Activated CD4-positive, alpha-beta T cell treated with anti-CD3 and anti-CD28 coated beads for 36 hours (primary cell): Measurements from ENCODE around the gene MGLL. TPM values are rescaled to one million over a fixed set of nuclear protein-coding genes. Genes with fewer than 3 reads are reported as not detected.
"Not testable (repeated sequence)": the region's sequence is repeated elsewhere in the genome, so short reads cannot be mapped to it uniquely, and the experiment has no call there.

Experiments used
- ATAC-seq: fragments of 200-7000 bp; cut with Tn5 transposase; one replicate; pipeline ENCODE4 v1.10.0; 2021; ENCODE audit warnings: mild to moderate bottlenecking, moderate library complexity
- CTCF ChIA-PET: fragments of 350-600 bp; sonication (Branson Sonifier 250); formaldehyde crosslinking; loops from one replicate; lab custom pipeline; 2021; ENCODE audit warnings: antibody characterized with exemption; lab: Charles Lee
- POLR2A ChIA-PET: fragments of 350-600 bp; sonication (Branson Sonifier 250); formaldehyde crosslinking; loops from one replicate; lab custom pipeline; 2021; ENCODE audit warnings: antibody characterized with exemption, inconsistent platforms; lab: Charles Lee
- DNase-seq: peaks from one replicate; pipeline ENCODE4 v3.0.0-alpha.2; 2020
- H3K27ac Mint-ChIP-seq: one replicate; pipeline ENCODE4 v1.8.0; 2021; ENCODE audit warnings: mixed read lengths
- H3K27me3 Mint-ChIP-seq: one replicate; pipeline ENCODE4 v1.8.0; 2021; ENCODE audit warnings: mixed read lengths
- H3K36me3 Mint-ChIP-seq: one replicate; pipeline ENCODE4 v1.8.0; 2021; ENCODE audit warnings: low read depth, mixed read lengths
- H3K4me1 Mint-ChIP-seq: one replicate; pipeline ENCODE4 v1.8.0; 2021; ENCODE audit warnings: mixed read lengths
- H3K4me3 Mint-ChIP-seq: one replicate; pipeline ENCODE4 v1.8.0; 2021; ENCODE audit warnings: mild to moderate bottlenecking, moderate library complexity, mixed read lengths
- H3K9me3 Mint-ChIP-seq: one replicate; pipeline ENCODE4 v1.8.0; 2021; ENCODE audit warnings: low read depth, mixed read lengths
- intact Hi-C, 2 experiments: fragments of 100-400 bp; cut with DNase I in 1 of 2; cut with micrococcal nuclease in 1 of 2; formaldehyde crosslinking; loops; one replicate each; pipeline versions ENCODE4 v1.14.2 to v1.15.1; 2022 to 2024; cut with DNase I, micrococcal nuclease
- total RNA-seq, 2 experiments: library from RNA; stranded (reverse); gene quantifications; one replicate each; pipeline ENCODE4 v1.2.3, GENCODE V29; 2021

The MGLL gene
- total RNA-seq, 2 experiments from 2014 or later: 0.49 to 0.50 TPM

DNA sequence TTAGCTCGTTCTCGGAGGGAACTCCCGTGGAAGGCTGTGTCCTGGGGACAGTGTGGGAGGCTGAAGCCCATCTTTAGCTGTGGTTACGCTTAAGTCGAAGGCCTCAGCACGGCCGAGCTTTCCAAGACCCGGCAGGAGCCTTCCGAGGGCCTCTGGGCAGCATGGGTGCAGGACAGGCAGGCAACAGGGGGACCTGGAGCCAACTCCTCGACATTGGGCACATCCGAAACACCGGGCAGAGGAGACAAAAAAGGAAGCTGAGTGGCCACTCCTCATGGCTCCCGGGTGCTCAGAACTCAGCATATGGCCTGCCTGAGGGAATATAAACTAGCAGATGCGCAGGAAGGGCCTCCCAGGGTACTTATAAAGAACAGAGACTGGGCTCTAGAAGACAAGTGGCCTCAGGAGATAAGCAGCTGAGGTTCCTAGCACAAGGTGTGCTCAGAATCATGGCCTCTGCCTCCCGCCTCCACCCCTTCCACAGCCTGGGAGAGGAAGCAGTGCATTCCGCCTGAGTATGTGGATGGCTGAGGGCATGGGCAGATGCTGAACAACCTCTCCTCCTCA lies 115.4 kb downstream of the MGLL start:
- Mint-ChIP-seq H3K9me3 (peaks cover 2% of the 10 kb centered on the region), H3K4me1 (no peaks in the 10 kb centered on the region), H3K36me3 (no peaks in the 10 kb centered on the region), H3K27me3 (no peaks in the 10 kb centered on the region), H3K4me3 (no peak overlapping the region), H3K27ac (no peak overlapping the region)
- intact Hi-C loops: no loop called here
- DNase-seq: no peak
- ChIA-PET CTCF (interaction anchor here (0.6 kb wide), 1 partner anchor 1269 kb away, joined by 3 read pairs; no protein-coding TSS in a partner anchor), POLR2A (no interaction called here)
- no peak for ATAC-seq

DNA sequence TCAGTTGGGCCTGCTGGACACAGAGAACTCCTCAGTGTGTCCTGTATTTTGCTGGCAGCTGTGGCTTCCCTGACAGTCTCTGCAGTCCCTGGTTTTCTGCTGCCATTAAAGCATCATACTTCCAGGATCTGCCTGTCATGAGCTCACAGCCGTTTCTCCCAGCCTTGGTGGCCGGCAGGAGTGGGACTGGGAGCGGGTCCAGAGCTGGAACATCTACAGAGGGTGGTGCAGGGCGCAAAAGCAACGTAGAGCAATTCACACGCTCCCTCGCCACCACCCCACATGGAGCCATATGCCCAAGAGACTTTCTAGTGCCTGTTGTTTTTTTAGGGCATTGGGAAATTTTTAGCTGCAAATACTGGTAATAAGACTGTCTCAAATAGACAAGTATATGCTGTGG lies 116.0 kb downstream of the MGLL start:
- ChIA-PET CTCF (interaction anchor here (0.6 kb wide), 1 partner anchor 1269 kb away, joined by 3 read pairs; no protein-coding TSS in a partner anchor), POLR2A (no interaction called here)
- Mint-ChIP-seq H3K4me1 (no peaks in the 10 kb centered on the region), H3K36me3 (no peaks in the 10 kb centered on the region), H3K9me3 (peaks cover 2% of the 10 kb centered on the region), H3K27ac (no peak overlapping the region), H3K27me3 (no peaks in the 10 kb centered on the region), H3K4me3 (no peak overlapping the region)
- DNase-seq: no peak
- intact Hi-C loops: no loop called here
- ATAC-seq: no peak

DNA sequence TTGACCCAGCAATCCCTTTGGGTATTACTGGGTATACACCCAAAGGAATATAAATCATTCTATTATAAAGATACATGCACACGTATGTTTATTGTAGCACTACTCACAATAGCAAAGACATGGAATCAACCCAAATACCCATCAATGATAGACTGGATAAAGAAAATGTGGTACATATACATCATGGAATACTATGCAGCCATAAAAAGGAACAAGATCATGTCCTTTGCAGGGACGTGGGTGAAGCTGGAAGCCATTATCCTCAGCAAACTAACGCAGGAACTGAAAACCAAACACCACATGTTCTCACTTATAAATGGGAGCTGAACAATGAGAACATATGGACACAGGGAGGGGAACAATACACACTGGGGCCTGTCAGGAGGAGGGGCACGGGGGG lies 117.5 kb downstream of the MGLL start:
- H3K4me3 Mint-ChIP-seq, CTCF ChIA-PET, ATAC-seq, POLR2A ChIA-PET, H3K9me3 Mint-ChIP-seq, intact Hi-C loops, H3K27me3 Mint-ChIP-seq, H3K27ac Mint-ChIP-seq, DNase-seq, H3K4me1 Mint-ChIP-seq, H3K36me3 Mint-ChIP-seq: not testable (repeated sequence)

DNA sequence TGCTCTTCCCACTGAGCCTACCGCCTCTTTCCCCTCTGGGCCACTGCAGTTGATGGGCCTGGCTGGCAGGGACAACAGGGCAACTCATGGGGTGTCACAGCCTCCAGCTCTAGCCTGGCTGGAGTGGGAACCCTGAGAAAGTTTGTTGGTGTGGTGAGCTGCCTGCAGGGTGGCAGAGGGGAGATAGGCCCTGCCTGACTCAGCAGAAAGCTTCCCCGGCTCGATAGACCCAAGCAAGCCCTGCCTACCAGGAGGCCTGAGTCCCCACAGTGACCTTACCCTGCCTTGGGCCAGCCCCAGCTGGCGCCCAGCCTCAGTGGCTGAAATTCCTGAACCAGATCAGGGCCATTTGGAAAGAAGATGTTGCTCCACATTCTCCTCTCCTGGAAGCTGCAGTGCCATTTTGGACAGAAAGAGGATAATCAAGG lies 120.2 kb downstream of the MGLL start:
- intact Hi-C loops: no loop called here
- ATAC-seq: no peak
- no peak overlapping the region for H3K27ac Mint-ChIP-seq
- peaks cover 3% of the 10 kb centered on the region for H3K4me1 Mint-ChIP-seq
- POLR2A ChIA-PET: no interaction called here
- CTCF ChIA-PET: interaction anchor here (0.6 kb wide), 1 partner anchor 117 kb away, joined by 3 read pairs; no protein-coding TSS in a partner anchor
- peaks cover 2% of the 10 kb centered on the region for H3K9me3 Mint-ChIP-seq
- no peak overlapping the region for H3K4me3 Mint-ChIP-seq
- DNase-seq: no peak
- no peaks in the 10 kb centered on the region for H3K27me3 Mint-ChIP-seq
- H3K36me3 Mint-ChIP-seq: no peaks in the 10 kb centered on the region

DNA sequence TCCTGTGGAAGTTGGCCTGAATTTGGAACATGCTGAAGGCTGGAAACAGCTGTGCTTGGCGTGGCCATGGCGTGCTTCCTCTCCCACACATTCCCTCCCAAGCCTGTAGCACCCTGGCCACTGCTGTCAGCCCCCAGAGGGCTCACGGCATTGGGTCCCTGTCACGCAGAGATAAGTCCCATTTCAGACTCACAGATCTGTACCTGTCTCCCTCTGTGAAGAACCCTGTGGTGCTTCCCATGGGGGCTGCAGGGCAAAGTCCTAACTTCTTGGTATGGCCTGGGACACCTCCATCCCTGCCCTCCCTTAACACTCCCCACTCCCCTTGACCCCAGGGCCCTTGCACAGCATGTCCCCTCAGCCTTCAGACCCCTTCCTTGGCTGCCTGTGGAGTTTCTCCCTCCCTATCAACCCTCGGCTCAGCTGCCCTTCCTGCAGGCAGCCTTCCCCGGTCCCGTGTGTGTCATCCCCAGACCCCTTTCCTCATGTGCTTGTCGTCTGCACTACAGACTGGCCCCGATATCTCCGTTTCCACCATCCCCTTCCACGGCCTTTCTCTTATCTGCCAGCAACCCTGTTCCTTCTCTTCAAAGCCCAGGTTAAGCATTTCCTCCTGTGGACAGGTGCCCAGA lies 120.9 kb downstream of the MGLL start:
- Mint-ChIP-seq H3K27ac (no peak overlapping the region), H3K4me1 (peaks cover 3% of the 10 kb centered on the region), H3K9me3 (peaks cover 2% of the 10 kb centered on the region), H3K27me3 (no peaks in the 10 kb centered on the region), H3K4me3 (no peak overlapping the region), H3K36me3 (no peaks in the 10 kb centered on the region)
- POLR2A ChIA-PET: no interaction called here
- DNase-seq (no peak), ATAC-seq (no peak)
- CTCF ChIA-PET: interaction anchor here (0.6 to 0.8 kb wide), 2 partner anchors 116 to 227 kb away, joined by 3 read pairs; no protein-coding TSS in a partner anchor
- intact Hi-C loops: no loop called here

DNA sequence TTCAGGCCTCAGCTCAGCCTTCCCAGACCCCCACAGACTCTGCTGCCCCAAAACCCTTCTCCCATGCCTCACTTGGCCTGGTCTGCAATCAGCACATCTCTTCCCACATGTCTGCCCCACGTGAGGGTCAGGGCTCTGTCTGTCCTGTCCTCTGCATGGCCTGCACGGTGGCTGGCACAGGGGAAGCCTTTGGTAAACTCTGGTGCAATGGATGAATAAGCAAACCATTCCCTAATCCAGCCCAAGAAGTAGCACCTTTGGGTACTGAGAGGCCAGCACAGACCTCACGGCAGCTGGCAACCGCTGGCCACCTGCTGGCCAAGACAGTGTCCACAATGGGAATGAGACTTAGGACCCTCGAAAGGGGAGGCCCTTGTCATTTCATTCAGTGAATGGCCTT lies 121.9 kb downstream of the MGLL start:
- ATAC-seq (no peak), DNase-seq (no peak)
- H3K27me3 Mint-ChIP-seq: no peaks in the 10 kb centered on the region
- peaks cover 3% of the 10 kb centered on the region for H3K4me1 Mint-ChIP-seq
- CTCF ChIA-PET: no interaction called here
- no peak overlapping the region for H3K4me3 Mint-ChIP-seq
- H3K36me3 Mint-ChIP-seq: no peaks in the 10 kb centered on the region
- H3K27ac Mint-ChIP-seq: no peak overlapping the region
- POLR2A ChIA-PET: no interaction called here
- peaks cover 2% of the 10 kb centered on the region for H3K9me3 Mint-ChIP-seq
- intact Hi-C loops: no loop called here

DNA sequence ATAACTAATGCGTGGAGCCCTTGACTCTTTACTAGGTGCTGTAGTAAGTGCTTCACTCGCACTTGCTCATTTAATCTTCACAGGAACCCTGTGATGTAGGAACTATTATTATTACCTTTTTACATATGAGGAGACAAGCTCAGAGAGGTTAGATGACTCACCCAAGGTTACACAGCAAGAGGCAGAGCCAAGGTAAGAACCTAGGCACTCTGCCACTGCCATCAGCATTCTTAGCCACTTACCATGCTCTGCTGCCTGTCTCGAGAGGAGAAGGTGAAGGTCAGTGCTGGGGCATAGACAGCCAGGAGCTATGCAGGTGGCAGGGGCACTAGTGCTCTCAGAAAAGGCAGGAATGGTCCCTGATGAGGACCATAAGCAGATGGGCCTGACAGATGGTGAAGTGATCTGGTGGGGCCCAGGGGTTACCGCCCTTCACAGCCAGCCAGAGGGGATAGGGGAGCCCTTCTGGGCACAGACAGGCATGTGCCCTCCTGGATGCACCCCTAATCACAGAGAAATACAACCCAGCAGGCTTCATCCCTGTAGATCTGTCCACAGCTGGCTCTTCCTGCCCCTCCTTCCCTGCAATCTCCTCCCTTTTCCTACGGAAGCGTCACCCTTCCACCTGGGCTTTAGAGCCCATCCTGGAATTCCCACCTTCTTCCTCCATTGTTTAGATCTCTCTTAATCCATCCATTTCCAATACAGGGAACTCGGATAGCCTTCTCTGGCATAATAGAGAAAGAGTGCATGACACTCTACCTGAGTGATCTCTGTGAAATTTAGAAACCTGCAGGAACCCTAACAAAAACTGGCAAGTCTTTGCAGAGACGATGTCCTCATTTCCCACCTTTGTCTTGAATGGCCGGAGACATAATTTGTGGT lies 122.7 kb downstream of the MGLL start:
- Mint-ChIP-seq H3K4me3 (no peak overlapping the region), H3K27me3 (no peaks in the 10 kb centered on the region), H3K4me1 (peaks cover 3% of the 10 kb centered on the region), H3K27ac (no peak overlapping the region), H3K36me3 (no peaks in the 10 kb centered on the region), H3K9me3 (peaks cover 2% of the 10 kb centered on the region)
- no peak for DNase-seq
- POLR2A ChIA-PET: interaction anchor here (0.7 kb wide), 1 partner anchor 54 kb away, joined by 4 read pairs; no protein-coding TSS in a partner anchor
- CTCF ChIA-PET: interaction anchor here (0.8 to 1.4 kb wide), 3 partner anchors 125 to 1245 kb away, joined by 3 to 4 read pairs (median 4); no protein-coding TSS in a partner anchor
- intact Hi-C loops: loop anchor here in 1 of 2 experiments (5.0 kb wide), 2 partner anchors 133 to 273 kb away; no protein-coding TSS in a partner anchor
- no peak for ATAC-seq

DNA sequence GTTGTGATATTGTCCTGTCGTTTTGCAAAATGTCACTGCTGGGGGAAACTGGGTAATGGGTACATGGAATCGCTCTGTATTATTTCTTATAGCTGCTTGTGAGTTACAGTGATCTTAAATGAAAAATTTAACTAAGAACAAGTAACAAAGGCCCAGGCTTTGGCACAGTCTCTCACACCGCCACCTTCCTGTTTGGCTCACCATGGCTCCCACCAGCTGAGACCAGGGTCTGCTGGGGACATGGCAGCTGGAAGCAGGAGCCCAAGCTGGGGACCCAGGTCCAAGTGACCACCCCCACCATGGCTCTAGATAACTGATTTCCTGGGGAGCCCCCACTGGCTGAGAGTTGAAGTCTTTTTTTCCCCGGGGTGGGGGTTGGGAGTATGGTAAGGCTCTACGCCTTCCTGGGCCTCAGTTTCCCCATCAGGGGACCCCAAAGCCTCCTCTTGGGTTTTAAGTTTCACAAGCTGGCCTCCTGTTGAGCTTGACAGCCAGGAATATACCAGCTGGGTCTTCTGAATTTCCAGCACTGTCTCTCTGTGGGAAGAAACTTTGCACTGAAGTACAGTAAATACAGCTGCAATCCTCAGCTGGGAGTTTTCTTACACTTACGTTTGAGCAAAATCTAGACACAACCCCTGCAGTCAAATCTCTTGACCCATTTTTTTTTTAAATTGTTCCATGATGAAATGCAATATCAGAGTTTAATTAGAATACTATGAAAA lies 123.5 kb downstream of the MGLL start:
- peaks cover 2% of the 10 kb centered on the region for H3K9me3 Mint-ChIP-seq
- ChIA-PET POLR2A (interaction anchor here (0.7 kb wide), 1 partner anchor 55 kb away, joined by 4 read pairs; no protein-coding TSS in a partner anchor), CTCF (interaction anchor here (1.0 to 1.4 kb wide), 3 partner anchors 16 to 133 kb away, joined by 4 read pairs; no protein-coding TSS in a partner anchor)
- no peak overlapping the region for H3K27ac Mint-ChIP-seq
- H3K36me3 Mint-ChIP-seq: no peaks in the 10 kb centered on the region
- DNase-seq: no peak
- intact Hi-C loops: loop anchor here in 1 of 2 experiments (5.0 kb wide), 2 partner anchors 133 to 273 kb away; no protein-coding TSS in a partner anchor
- peaks cover 3% of the 10 kb centered on the region for H3K4me1 Mint-ChIP-seq
- no peak overlapping the region for H3K4me3 Mint-ChIP-seq
- no peak for ATAC-seq
- H3K27me3 Mint-ChIP-seq: no peaks in the 10 kb centered on the region

DNA sequence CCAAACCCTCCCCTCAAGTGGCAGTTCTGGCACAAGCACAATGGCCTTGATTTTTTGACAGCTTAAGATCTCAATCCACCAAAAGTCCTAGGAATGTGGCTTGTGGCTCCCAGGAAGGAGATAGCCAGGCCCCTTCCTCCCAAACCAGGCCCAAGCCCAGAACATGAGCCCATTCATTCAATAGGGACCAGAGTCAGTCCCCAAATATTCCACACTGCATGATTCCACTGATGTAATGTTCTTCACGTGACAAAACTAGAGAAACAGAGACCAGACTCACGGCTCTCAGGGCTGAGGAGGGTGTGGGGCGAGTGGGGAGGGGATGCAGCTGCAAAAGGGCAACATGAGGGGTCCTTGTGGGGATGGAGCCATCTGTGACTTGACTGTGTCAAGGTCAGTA lies 124.0 kb downstream of the MGLL start:
- Mint-ChIP-seq H3K4me1 (peaks cover 3% of the 10 kb centered on the region), H3K27me3 (no peaks in the 10 kb centered on the region), H3K9me3 (no peaks in the 10 kb centered on the region), H3K4me3 (no peak overlapping the region), H3K36me3 (no peaks in the 10 kb centered on the region), H3K27ac (no peak overlapping the region)
- ATAC-seq (no peak), DNase-seq (no peak)
- intact Hi-C loops: loop anchor here in 1 of 2 experiments (5.0 kb wide), 2 partner anchors 134 to 274 kb away; no protein-coding TSS in a partner anchor
- ChIA-PET CTCF (interaction anchor here (0.6 to 1.4 kb wide), 5 partner anchors 15 to 251 kb away, joined by 3 to 4 read pairs (median 4); no protein-coding TSS in a partner anchor), POLR2A (no interaction called here)

DNA sequence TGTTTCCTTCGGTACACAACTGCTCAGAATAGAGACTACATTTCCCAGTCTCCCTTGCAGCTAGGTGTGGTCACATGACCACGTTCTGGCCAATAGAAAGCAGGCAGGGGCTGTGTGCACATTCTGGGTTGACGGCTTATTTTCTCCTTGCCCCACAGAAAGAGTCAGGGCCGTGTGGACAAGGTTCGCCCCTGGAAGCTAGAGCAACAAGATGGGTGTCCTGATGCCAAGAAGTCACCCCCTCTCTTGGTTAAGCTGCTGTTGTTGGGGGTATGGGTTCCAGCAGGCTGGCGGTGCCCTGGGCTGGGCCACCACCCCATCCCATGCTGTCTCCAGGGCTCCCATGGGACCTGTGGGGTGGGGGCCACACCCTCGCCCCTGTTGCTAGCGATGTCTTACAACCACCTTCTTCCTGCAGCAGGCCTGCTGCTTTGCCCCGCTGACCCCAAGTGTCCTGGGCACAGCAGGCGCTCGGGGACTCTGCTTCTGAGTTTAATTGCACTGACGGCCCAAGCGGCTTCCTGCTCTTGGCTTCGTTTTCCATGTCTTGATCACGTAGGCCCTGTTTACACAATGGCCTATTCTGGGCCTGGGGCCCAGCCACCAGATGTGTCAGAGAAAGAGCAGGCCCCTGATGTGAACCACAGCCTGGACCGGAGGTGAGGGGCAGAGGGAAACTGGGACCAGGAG lies 124.6 kb downstream of the MGLL start:
- intact Hi-C loops: loop anchor here in 1 of 2 experiments (1.0 to 5.0 kb wide), 3 partner anchors 25 to 275 kb away; partner anchors contain the start of gene ABTB1
- Mint-ChIP-seq H3K9me3 (no peaks in the 10 kb centered on the region), H3K36me3 (no peaks in the 10 kb centered on the region), H3K27ac (no peak overlapping the region), H3K4me1 (peaks cover 3% of the 10 kb centered on the region), H3K27me3 (no peaks in the 10 kb centered on the region), H3K4me3 (no peak overlapping the region)
- peak; percentile 92 for ATAC-seq
- ChIA-PET POLR2A (interaction anchor here (0.7 kb wide), 1 partner anchor 719 kb away, joined by 3 read pairs; no protein-coding TSS in a partner anchor), CTCF (interaction anchor here (0.5 to 1.3 kb wide), 3 partner anchors 50 to 351 kb away, joined by 3 to 4 read pairs (median 4); no protein-coding TSS in a partner anchor)
- DNase-seq: peak; percentile 75
